Measurements from ENCODE around the gene SERTAD2.
A peak's percentile ranks its signal among the peaks of the same experiment; 100 is the strongest.

SERTAD2 gene

GRCh38 chr2:64615192-64615763, 38.4 kb downstream of the SERTAD2 start:
- no peak for DNase-seq (ENCODE audit: extremely low read depth, low read depth)
- no peak overlapping the region for H3K4me3 ChIP-seq (replicated peaks; ENCODE audit: low read depth, low read length)
- no peak for TF ChIP-seq CTCF (IDR thresholded peaks at IDR 0.05; ENCODE audit: low read depth, low read length, missing control alignments)

- no peak for TF ChIP-seq CTCF (IDR thresholded peaks at IDR 0.05; ENCODE audit: low read depth, low read length, missing control alignments)
- DNase-seq (ENCODE audit: extremely low read depth, low read depth) = no peak
- no peak overlapping the region for H3K4me3 ChIP-seq (replicated peaks; ENCODE audit: low read depth, low read length)
These were observed 40.4 kb downstream of the SERTAD2 start for GRCh38 chr2:64613276-64613675.

- no peak overlapping the region for H3K4me3 ChIP-seq (replicated peaks; ENCODE audit: low read depth, low read length)
- no peak for TF ChIP-seq CTCF (IDR thresholded peaks at IDR 0.05; ENCODE audit: low read depth, low read length, missing control alignments)
- no peak for DNase-seq (ENCODE audit: extremely low read depth, low read depth)
These were observed 41.0 kb downstream of the SERTAD2 start for GRCh38 chr2:64612575-64613195.

GRCh38 chr2:64610316-64610855, 43.3 kb downstream of the SERTAD2 start:
- TF ChIP-seq CTCF (IDR thresholded peaks at IDR 0.05; ENCODE audit: low read depth, low read length, missing control alignments) = no peak
- no peak overlapping the region for H3K4me3 ChIP-seq (replicated peaks; ENCODE audit: low read depth, low read length)
- no peak for DNase-seq (ENCODE audit: extremely low read depth, low read depth)

- DNase-seq (ENCODE audit: extremely low read depth, low read depth) = no peak
- TF ChIP-seq CTCF (IDR thresholded peaks at IDR 0.05; ENCODE audit: low read depth, low read length, missing control alignments) = no peak
- H3K4me3 ChIP-seq (replicated peaks; ENCODE audit: low read depth, low read length) = no peak overlapping the region
These were observed 43.8 kb downstream of the SERTAD2 start for GRCh38 chr2:64609942-64610281.

GRCh38 chr2:64609227-64609941, 44.3 kb downstream of the SERTAD2 start:
- H3K4me3 ChIP-seq (replicated peaks; ENCODE audit: low read depth, low read length) = peak overlapping the region; percentile 16
- DNase-seq (ENCODE audit: extremely low read depth, low read depth) = no peak
- no peak for TF ChIP-seq CTCF (IDR thresholded peaks at IDR 0.05; ENCODE audit: low read depth, low read length, missing control alignments)
